Measurements from ENCODE around the gene PRKAR1A. TPM values are rescaled to one million over a fixed set of nuclear protein-coding genes. Genes with fewer than 3 reads are reported as not detected.
A peak's percentile ranks its signal among the peaks of the same experiment; 100 is the strongest.

Gene PRKAR1A
- total RNA-seq, 8 experiments from 2014 or later = 137 to 310 (median 169) TPM

GRCh38 chr17:68495081-68495480 lies 17.1 kb upstream of the PRKAR1A start:
- Histone ChIP-seq H3K4me1 (replicated peaks in 1 of 2) (no peaks in the 10 kb centered on the region), H3K27ac (no peak overlapping the region), H3K4me3 (no peak overlapping the region)
- 40 to 92% (median 88%) methylated on average over 1 to 4 of the region's 4 CpGs; no CpG with 5 or more reads in 1 of the 10 experiments for WGBS, 10 experiments
- in situ Hi-C loops (cut with MboI; ENCODE audit: low pct_unique_long_range_greater_than_20kb in 2 of 9, low sequenced_read_pairs in 9 of 9, unreplicated experiment in 9 of 9) = no loop called here
- no peak for ATAC-seq (replicated peaks in 6 of 8)

DNA sequence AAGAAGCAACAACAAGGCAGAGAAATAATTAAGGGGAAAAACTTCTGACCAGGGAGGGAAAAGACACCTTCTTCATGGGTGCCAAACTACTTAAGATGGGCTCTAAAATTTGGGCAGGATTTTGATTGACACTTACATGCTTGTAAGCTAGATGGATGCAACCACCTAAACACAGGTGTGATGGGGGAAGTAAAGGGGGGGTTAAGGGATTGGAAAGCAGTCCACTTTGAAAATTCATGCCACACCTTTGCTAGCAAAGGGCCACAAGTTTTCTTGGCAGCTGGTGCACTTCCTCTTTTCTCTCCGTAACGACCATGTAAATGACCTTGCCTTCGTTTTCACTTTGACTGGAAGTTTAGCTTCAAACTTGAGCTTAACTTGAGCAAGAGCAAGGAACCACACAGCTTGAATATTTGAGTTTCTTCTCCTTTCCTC lies 14.3 kb upstream of the PRKAR1A start:
- Histone ChIP-seq H3K4me1 (replicated peaks in 1 of 2) (no peaks in the 10 kb centered on the region), H3K4me3 (no peak overlapping the region), H3K27ac (no peak overlapping the region)
- in situ Hi-C loops (cut with MboI; ENCODE audit: low pct_unique_long_range_greater_than_20kb in 2 of 9, low sequenced_read_pairs in 9 of 9, unreplicated experiment in 9 of 9) = no loop called here
- no peak for ATAC-seq (replicated peaks in 6 of 8)
- WGBS, 10 experiments = 12 to 80% (median 56%) methylated on average over 1 to 3 of the region's 3 CpGs

GRCh38 chr17:68498479-68499326 lies 13.5 kb upstream of the PRKAR1A start:
- WGBS, 10 experiments = 20 to 93% (median 54%) methylated on average over 1 to 6 of the region's 7 CpGs; no CpG with 5 or more reads in 2 of the 10 experiments
- Histone ChIP-seq H3K4me1 (replicated peaks in 1 of 2) (no peaks in the 10 kb centered on the region), H3K27ac (no peak overlapping the region), H3K4me3 (no peak overlapping the region)
- ATAC-seq (replicated peaks in 6 of 8) = no peak
- in situ Hi-C loops (cut with MboI; ENCODE audit: low pct_unique_long_range_greater_than_20kb in 2 of 9, low sequenced_read_pairs in 9 of 9, unreplicated experiment in 9 of 9) = no loop called here

GRCh38 chr17:68499587-68499986 lies 12.6 kb upstream of the PRKAR1A start:
- 25 to 93% (median 63%) methylated on average over 1 to 5 of the region's 5 CpGs; no CpG with 5 or more reads in 2 of the 10 experiments for WGBS, 10 experiments
- H3K4me1 ChIP-seq (replicated peaks in 1 of 2) = no peaks in the 10 kb centered on the region
- no peak for ATAC-seq (replicated peaks in 6 of 8)
- H3K4me3 ChIP-seq = no peak overlapping the region
- in situ Hi-C loops (cut with MboI; ENCODE audit: low pct_unique_long_range_greater_than_20kb in 2 of 9, low sequenced_read_pairs in 9 of 9, unreplicated experiment in 9 of 9) = no loop called here
- no peak overlapping the region for H3K27ac ChIP-seq

GRCh38 chr17:68501074-68501473 lies 11.2 kb upstream of the PRKAR1A start:
- ATAC-seq (replicated peaks in 6 of 8) = no peak
- WGBS, 10 experiments = 59 to 100% (median 77%) methylated on average over 1 to 3 of the region's 3 CpGs; no CpG with 5 or more reads in 2 of the 10 experiments
- H3K4me3 ChIP-seq = no peak overlapping the region
- no peaks in the 10 kb centered on the region for H3K4me1 ChIP-seq (replicated peaks in 1 of 2)
- no peak overlapping the region for H3K27ac ChIP-seq
- in situ Hi-C loops (cut with MboI; ENCODE audit: low pct_unique_long_range_greater_than_20kb in 2 of 9, low sequenced_read_pairs in 9 of 9, unreplicated experiment in 9 of 9) = no loop called here

GRCh38 chr17:68505951-68506350 lies 6.3 kb upstream of the PRKAR1A start:
- in situ Hi-C loops (cut with MboI; ENCODE audit: low pct_unique_long_range_greater_than_20kb in 2 of 9, low sequenced_read_pairs in 9 of 9, unreplicated experiment in 9 of 9) = no loop called here
- 0 to 93% (median 25%) methylated on average over 1 of the region's 1 CpG; no CpG with 5 or more reads in 2 of the 10 experiments for WGBS, 10 experiments
- Histone ChIP-seq H3K27ac (no peak overlapping the region), H3K4me1 (replicated peaks in 1 of 2) (peaks cover 5 to 6% of the 10 kb centered on the region in 2 donors), H3K4me3 (no peak overlapping the region)
- peak in 3 of 8 experiments; percentile 59 to 62 (median 60) for ATAC-seq (replicated peaks in 6 of 8)

- 82 to 100% (median 94%) methylated on average over 1 to 3 of the region's 3 CpGs; no CpG with 5 or more reads in 4 of the 10 experiments for WGBS, 10 experiments
- in situ Hi-C loops (cut with MboI; ENCODE audit: low pct_unique_long_range_greater_than_20kb in 2 of 9, low sequenced_read_pairs in 9 of 9, unreplicated experiment in 9 of 9) = no loop called here
- Histone ChIP-seq H3K4me1 (replicated peaks in 1 of 2) (peaks cover 5 to 6% of the 10 kb centered on the region in 2 donors), H3K27ac (no peak overlapping the region), H3K4me3 (no peak overlapping the region)
- no peak for ATAC-seq (replicated peaks in 6 of 8)
Observed at GRCh38 chr17:68507576-68507975, 4.7 kb upstream of the PRKAR1A start.

GRCh38 chr17:68509141-68510057 lies 2.8 kb upstream of the PRKAR1A start:
- Histone ChIP-seq H3K27ac (no peak overlapping the region), H3K4me1 (replicated peaks in 1 of 2) (peaks cover 7 to 11% of the 10 kb centered on the region in 2 donors), H3K4me3 (no peak overlapping the region)
- ATAC-seq (replicated peaks in 6 of 8) = no peak
- WGBS, 10 experiments = 62 to 100% (median 81%) methylated on average over 1 to 7 of the region's 9 CpGs
- in situ Hi-C loops (cut with MboI; ENCODE audit: low pct_unique_long_range_greater_than_20kb in 2 of 9, low sequenced_read_pairs in 9 of 9, unreplicated experiment in 9 of 9) = no loop called here

DNA sequence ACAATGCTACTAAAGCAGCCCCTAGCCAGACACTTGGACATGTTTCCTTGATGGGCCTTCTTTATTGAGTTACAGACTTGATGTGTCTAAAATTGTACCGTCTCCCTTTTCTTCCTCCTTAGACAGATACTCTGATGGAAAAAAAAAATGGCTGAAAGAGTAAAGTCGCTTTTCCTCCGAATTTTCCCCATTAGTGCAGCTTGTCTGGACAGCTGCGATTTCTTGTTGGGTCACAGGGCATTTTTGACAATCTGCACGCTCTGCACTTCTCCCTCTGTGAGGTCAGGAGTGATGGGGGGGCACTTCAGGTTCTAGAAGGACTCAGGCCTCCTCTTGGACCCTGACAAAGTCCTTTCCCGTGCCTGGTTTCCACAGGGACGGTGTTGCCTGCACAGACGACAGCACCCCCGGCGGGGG lies 968 bp upstream of the PRKAR1A start:
- ATAC-seq (replicated peaks in 6 of 8) = no peak
- in situ Hi-C loops (cut with MboI; ENCODE audit: low pct_unique_long_range_greater_than_20kb in 2 of 9, low sequenced_read_pairs in 9 of 9, unreplicated experiment in 9 of 9) = no loop called here
- Histone ChIP-seq H3K4me1 (replicated peaks in 1 of 2) (peaks cover 12 to 20% of the 10 kb centered on the region in 2 donors), H3K4me3 (peak overlapping the region; percentile 73 to 96 (median 81)), H3K27ac (peak overlapping the region; percentile 97 to 98)
- 0 to 40% (median 6%) methylated on average over 1 to 6 of the region's 10 CpGs; no CpG with 5 or more reads in 1 of the 10 experiments for WGBS, 10 experiments

DNA sequence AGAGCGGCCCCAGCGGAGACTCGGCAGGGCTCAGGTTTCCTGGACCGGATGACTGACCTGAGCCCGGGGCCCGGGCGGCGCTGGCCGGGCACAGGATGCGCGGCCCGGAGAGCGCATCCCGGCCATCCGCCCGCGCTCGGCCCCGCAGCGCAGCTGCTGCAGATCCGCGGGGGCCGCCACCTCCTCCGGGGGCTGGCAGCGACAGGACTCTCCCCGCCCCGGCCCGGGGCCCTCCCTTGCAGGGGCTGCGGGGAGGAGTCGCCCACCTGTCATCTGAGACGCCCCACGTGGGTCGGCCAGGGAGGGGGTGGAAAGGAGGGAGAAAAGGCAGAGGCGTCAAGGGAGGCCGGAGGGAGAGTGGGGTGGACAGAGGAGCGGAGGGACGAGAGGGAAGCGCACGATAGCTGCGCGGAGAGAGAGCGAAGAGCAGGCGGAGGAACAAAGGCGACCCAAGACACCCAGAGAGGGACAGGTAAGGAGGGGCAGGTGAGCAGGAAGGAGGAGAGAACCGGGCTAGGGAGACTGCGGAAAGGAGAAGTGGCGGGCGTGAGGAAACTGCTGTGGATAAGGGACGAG lies 471 bp upstream of the PRKAR1A start:
- Histone ChIP-seq H3K4me1 (replicated peaks in 1 of 2) (peaks cover 12 to 20% of the 10 kb centered on the region in 2 donors), H3K27ac (peak overlapping the region; percentile 97 to 98), H3K4me3 (peak overlapping the region; percentile 73 to 96 (median 81))
- 0% methylated on average over 1 to 14 of the region's 49 CpGs; no CpG with 5 or more reads in 2 of the 10 experiments for WGBS, 10 experiments
- in situ Hi-C loops (cut with MboI; ENCODE audit: low pct_unique_long_range_greater_than_20kb in 2 of 9, low sequenced_read_pairs in 9 of 9, unreplicated experiment in 9 of 9) = no loop called here
- peak; percentile 57 to 88 (median 85) for ATAC-seq (replicated peaks in 6 of 8)

GRCh38 chr17:68512960-68513474 lies 787 bp downstream of the PRKAR1A start:
- Histone ChIP-seq H3K27ac (peak overlapping the region; percentile 97 to 98), H3K4me1 (replicated peaks in 1 of 2) (peaks cover 12 to 20% of the 10 kb centered on the region in 2 donors), H3K4me3 (peak overlapping the region; percentile 73 to 96 (median 81))
- in situ Hi-C loops (cut with MboI; ENCODE audit: low pct_unique_long_range_greater_than_20kb in 2 of 9, low sequenced_read_pairs in 9 of 9, unreplicated experiment in 9 of 9) = no loop called here
- ATAC-seq (replicated peaks in 6 of 8) = peak in 3 of 8 experiments; percentile 2 to 4 (median 3)
- WGBS, 10 experiments = 0 to 7% (median 0%) methylated on average over 3 to 16 of the region's 20 CpGs

- Histone ChIP-seq H3K27ac (no peak overlapping the region), H3K4me3 (peak overlapping the region; percentile 73 to 96 (median 81)), H3K4me1 (replicated peaks in 1 of 2) (peaks cover 12 to 20% of the 10 kb centered on the region in 2 donors)
- WGBS, 10 experiments = 0 to 69% (median 25%) methylated on average over 1 to 3 of the region's 3 CpGs
- no peak for ATAC-seq (replicated peaks in 6 of 8)
- in situ Hi-C loops (cut with MboI; ENCODE audit: low pct_unique_long_range_greater_than_20kb in 2 of 9, low sequenced_read_pairs in 9 of 9, unreplicated experiment in 9 of 9) = no loop called here
Observed at GRCh38 chr17:68513932-68514331, 1.7 kb downstream of the PRKAR1A start.

All from motor neuron (in vitro differentiated cells).